Measurements from ENCODE around the gene SCAPER.

Gene SCAPER

DNA sequence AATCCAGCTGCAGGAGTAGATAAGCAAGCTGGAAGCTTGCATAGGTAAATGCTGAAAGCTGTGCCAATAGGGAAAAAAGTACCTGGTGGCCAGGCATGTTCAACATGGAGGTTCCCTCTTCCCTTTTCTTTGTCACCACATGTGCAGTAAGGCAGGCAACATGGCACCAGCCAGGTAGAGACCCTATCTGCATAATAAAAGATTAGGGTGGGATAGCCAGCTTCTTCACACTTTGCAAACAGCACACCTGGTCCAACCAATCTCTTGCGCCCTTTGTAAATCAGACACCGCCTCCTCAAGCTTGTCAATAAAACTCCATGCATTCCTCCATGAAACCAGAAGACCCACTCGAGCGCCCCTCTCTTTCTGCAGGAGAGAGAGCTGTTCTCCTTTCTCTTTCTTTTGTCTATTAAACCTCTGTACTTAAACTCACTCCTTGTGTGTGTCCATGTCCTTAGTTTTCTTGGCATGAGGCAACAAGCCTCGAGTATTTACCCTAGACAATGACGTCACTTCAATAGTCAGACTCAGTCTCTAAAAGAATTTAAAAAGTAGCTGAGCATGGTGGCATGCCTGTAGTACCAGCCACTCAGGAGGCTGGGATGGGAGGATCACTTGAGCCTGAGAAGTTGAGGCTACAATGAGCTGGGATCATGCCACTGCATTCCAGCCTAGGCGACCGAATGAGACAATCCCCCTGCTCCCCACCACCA, 256.3 kb downstream of the SCAPER start:
- no peaks in the 10 kb centered on the region for H3K27me3 ChIP-seq (ENCODE audit: control insufficient read depth in 1 of 2, insufficient read depth in 2 of 2, low read length in 2 of 2)
- no peak overlapping the region for H3K27ac ChIP-seq (ENCODE audit: low read length)
- H3K4me1 ChIP-seq (ENCODE audit: control insufficient read depth, insufficient read depth, low read length), result no peaks in the 10 kb centered on the region
- H3K9me3 ChIP-seq (ENCODE audit: control insufficient read depth in 2 of 2, low read length in 2 of 2), result no peaks in the 10 kb centered on the region
- no peak overlapping the region for H3K4me3 ChIP-seq (ENCODE audit: low read length in 2 of 2)
- H3K36me3 ChIP-seq (ENCODE audit: control insufficient read depth in 2 of 2, insufficient read depth in 2 of 2, low read length in 2 of 2), result peaks cover 0 to 4% of the 10 kb centered on the region in 2 donors
- no peak overlapping the region for H3K9ac ChIP-seq (ENCODE audit: low read length in 2 of 2)

DNA sequence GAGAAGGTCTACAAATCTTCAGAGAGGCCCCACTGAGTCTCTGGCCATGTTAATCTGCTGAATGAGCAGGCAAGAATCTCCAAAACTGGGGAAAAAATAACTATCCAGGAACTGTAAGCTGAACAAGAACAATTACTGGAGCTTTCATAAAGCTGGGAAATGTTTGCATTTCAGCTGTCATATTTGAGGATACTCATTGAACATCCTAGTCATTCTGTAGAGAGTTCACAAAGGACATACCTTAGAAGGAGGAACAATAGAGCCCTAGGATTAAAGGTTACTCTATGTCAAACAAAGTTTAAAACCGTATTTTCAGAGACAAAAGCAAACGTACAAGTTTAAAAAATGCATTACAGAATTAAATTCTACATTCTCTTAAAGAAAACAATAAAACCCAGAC, 257.5 kb downstream of the SCAPER start:
- H3K27me3 ChIP-seq (ENCODE audit: control insufficient read depth in 1 of 2, insufficient read depth in 2 of 2, low read length in 2 of 2), result no peaks in the 10 kb centered on the region
- no peaks in the 10 kb centered on the region for H3K9me3 ChIP-seq (ENCODE audit: control insufficient read depth in 2 of 2, low read length in 2 of 2)
- H3K4me1 ChIP-seq (ENCODE audit: control insufficient read depth, insufficient read depth, low read length), result no peaks in the 10 kb centered on the region
- no peak overlapping the region for H3K9ac ChIP-seq (ENCODE audit: low read length in 2 of 2)
- H3K27ac ChIP-seq (ENCODE audit: low read length), result no peak overlapping the region
- no peak overlapping the region for H3K4me3 ChIP-seq (ENCODE audit: low read length in 2 of 2)
- peaks cover 3 to 4% of the 10 kb centered on the region in 2 donors for H3K36me3 ChIP-seq (ENCODE audit: control insufficient read depth in 2 of 2, insufficient read depth in 2 of 2, low read length in 2 of 2)

DNA sequence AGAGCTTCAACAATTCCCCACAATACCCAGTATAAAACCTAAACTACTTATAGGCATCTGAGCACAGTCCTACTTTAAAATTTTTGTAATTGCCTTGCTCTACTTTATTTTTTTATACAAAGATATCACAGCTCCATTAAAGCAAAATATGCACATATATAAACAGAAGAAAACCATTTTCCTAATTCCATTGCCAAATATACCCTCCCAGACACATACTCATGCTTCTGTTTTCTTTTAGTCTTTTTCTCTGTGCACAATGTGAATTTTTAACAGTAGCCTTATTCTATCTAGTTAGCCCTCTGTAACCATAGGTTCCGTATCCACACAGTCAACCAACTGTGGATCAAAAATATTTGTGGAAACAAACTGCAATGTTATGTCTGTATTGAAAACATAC, 260.5 kb downstream of the SCAPER start:
- no peaks in the 10 kb centered on the region for H3K27me3 ChIP-seq (ENCODE audit: control insufficient read depth in 1 of 2, insufficient read depth in 2 of 2, low read length in 2 of 2)
- no peak overlapping the region for H3K4me3 ChIP-seq (ENCODE audit: low read length in 2 of 2)
- no peaks in the 10 kb centered on the region for H3K9me3 ChIP-seq (ENCODE audit: control insufficient read depth in 2 of 2, low read length in 2 of 2)
- no peak overlapping the region for H3K9ac ChIP-seq (ENCODE audit: low read length in 2 of 2)
- peaks cover 3 to 4% of the 10 kb centered on the region in 2 donors for H3K36me3 ChIP-seq (ENCODE audit: control insufficient read depth in 2 of 2, insufficient read depth in 2 of 2, low read length in 2 of 2)
- no peaks in the 10 kb centered on the region for H3K4me1 ChIP-seq (ENCODE audit: control insufficient read depth, insufficient read depth, low read length)
- no peak overlapping the region for H3K27ac ChIP-seq (ENCODE audit: low read length)

DNA sequence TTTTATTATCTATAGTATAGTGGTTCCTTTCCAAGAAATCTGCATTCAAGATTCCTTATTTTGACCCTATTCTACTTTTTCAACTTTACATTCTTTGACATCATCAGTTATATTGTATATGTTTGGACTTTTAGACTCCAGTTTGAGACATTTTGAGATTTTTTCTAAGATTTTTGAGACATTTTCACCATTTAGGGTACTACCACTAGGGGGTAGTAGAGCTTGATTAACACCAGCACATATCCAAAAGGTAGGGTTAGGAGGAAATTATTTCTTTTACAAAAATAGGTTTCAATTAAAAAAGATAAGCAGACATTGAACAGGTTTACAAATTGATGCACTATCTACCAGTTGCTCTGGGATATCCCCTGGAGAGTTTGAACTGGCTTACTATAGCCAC, 262.5 kb downstream of the SCAPER start:
- Histone ChIP-seq H3K4me1 (ENCODE audit: control insufficient read depth, insufficient read depth, low read length) (no peaks in the 10 kb centered on the region), H3K4me3 (ENCODE audit: low read length in 2 of 2) (no peak overlapping the region), H3K27me3 (ENCODE audit: control insufficient read depth in 1 of 2, insufficient read depth in 2 of 2, low read length in 2 of 2) (no peaks in the 10 kb centered on the region), H3K9me3 (ENCODE audit: control insufficient read depth in 2 of 2, low read length in 2 of 2) (no peaks in the 10 kb centered on the region), H3K9ac (ENCODE audit: low read length in 2 of 2) (no peak overlapping the region), H3K36me3 (ENCODE audit: control insufficient read depth in 2 of 2, insufficient read depth in 2 of 2, low read length in 2 of 2) (peaks cover 0 to 3% of the 10 kb centered on the region in 2 donors), H3K27ac (ENCODE audit: low read length) (no peak overlapping the region)

DNA sequence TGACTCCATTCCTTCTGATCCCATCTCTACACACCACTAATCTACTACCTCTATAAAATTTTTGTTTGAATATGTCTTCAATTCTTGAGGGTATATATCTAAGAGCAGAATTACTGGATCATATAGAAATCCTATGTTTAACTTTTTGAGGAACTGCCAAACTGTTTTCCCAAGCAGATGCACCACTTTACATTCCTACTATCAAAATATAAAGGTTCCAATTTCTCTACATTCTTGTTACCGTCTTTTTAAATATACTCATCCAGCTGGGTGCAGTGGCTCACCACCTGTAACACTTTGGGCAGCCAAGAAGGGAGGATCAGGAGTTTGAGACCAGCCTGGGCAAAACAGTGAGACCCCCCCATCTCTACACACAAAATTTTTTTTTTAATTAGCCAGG, 268.0 kb downstream of the SCAPER start:
- Histone ChIP-seq H3K4me3 (ENCODE audit: low read length in 2 of 2) (no peak overlapping the region), H3K9ac (ENCODE audit: low read length in 2 of 2) (no peak overlapping the region), H3K27ac (ENCODE audit: low read length) (no peak overlapping the region), H3K36me3 (ENCODE audit: control insufficient read depth in 2 of 2, insufficient read depth in 2 of 2, low read length in 2 of 2) (no peaks in the 10 kb centered on the region), H3K27me3 (ENCODE audit: control insufficient read depth in 1 of 2, insufficient read depth in 2 of 2, low read length in 2 of 2) (no peaks in the 10 kb centered on the region), H3K4me1 (ENCODE audit: control insufficient read depth, insufficient read depth, low read length) (no peaks in the 10 kb centered on the region), H3K9me3 (ENCODE audit: control insufficient read depth in 2 of 2, low read length in 2 of 2) (peaks cover 0 to 3% of the 10 kb centered on the region in 2 donors)

DNA sequence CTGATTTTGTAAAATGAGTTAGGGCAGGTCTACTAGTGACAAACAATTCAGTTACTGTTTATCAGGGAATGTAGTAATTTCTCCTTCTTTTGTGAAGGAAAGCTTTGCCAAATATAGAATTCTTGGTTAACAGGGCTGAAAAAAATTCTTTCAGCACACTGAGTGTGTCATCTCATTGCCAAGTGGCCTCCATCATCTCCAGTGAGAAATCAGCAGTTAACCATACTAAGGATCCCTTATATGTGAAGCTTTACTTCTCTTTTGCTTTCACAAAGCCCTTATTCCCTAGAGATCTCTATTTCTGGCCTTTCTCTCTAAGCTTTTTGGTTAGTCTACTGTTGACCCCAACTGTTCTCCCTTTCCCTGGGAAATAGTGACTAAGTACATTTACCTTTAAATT, 269.1 kb downstream of the SCAPER start:
- Histone ChIP-seq H3K4me3 (ENCODE audit: low read length in 2 of 2) (no peak overlapping the region), H3K4me1 (ENCODE audit: control insufficient read depth, insufficient read depth, low read length) (no peaks in the 10 kb centered on the region), H3K36me3 (ENCODE audit: control insufficient read depth in 2 of 2, insufficient read depth in 2 of 2, low read length in 2 of 2) (no peaks in the 10 kb centered on the region)

DNA sequence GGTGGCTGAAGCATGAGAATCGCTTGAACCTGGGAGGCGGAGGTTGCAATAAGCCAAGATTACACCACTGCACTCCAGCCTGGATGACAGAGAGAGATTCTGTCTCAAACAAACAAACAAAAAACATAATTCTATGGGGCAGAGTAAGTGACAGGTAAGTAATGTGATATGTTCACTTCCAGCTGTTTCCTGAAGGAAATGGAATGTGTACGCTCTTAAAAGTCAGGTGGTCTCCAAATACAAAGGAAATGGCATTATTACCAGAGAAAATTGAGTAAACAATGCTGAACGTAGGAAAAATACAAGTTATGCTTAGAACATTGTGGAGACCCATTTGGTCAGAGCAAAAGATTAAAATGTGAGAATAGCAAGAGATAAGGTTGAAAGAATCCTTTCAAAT, 278.5 kb downstream of the SCAPER start:
- H3K27me3 ChIP-seq (ENCODE audit: control insufficient read depth in 1 of 2, insufficient read depth in 2 of 2, low read length in 2 of 2), result no peaks in the 10 kb centered on the region

More for the DNA sequence above, 269.1 kb downstream of the SCAPER start:
- no peak overlapping the region for H3K27ac ChIP-seq (ENCODE audit: low read length)
- peaks cover 0 to 3% of the 10 kb centered on the region in 2 donors for H3K9me3 ChIP-seq (ENCODE audit: control insufficient read depth in 2 of 2, low read length in 2 of 2)
- H3K9ac ChIP-seq (ENCODE audit: low read length in 2 of 2), result no peak overlapping the region
- H3K27me3 ChIP-seq (ENCODE audit: control insufficient read depth in 1 of 2, insufficient read depth in 2 of 2, low read length in 2 of 2), result no peaks in the 10 kb centered on the region

DNA sequence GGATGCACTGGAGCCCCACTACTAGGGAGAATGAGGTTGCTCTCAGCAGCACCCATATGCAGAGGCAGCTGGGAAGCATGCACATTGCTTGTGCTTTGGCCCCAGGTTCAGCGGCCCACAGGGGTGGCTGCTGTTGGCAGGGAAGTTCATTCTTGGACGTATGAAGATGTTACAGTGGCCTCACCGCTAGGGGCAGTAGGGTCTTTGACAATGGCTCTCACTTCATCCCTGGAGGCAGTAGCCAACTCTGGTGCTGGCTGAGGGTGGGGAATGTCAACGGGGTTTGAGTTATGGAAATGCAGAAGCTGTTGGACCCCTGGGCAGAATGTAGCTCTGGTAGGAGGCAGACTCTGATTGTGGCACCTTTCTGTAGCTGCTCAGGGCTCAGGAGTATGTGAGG, 279.9 kb downstream of the SCAPER start:
- Histone ChIP-seq H3K9me3 (ENCODE audit: control insufficient read depth in 2 of 2, low read length in 2 of 2) (peaks cover 0 to 3% of the 10 kb centered on the region in 2 donors), H3K27ac (ENCODE audit: low read length) (no peak overlapping the region), H3K27me3 (ENCODE audit: control insufficient read depth in 1 of 2, insufficient read depth in 2 of 2, low read length in 2 of 2) (no peaks in the 10 kb centered on the region), H3K36me3 (ENCODE audit: control insufficient read depth in 2 of 2, insufficient read depth in 2 of 2, low read length in 2 of 2) (peaks cover 0 to 4% of the 10 kb centered on the region in 2 donors), H3K4me1 (ENCODE audit: control insufficient read depth, insufficient read depth, low read length) (no peaks in the 10 kb centered on the region), H3K4me3 (ENCODE audit: low read length in 2 of 2) (no peak overlapping the region), H3K9ac (ENCODE audit: low read length in 2 of 2) (no peak overlapping the region)

More for the DNA sequence above, 278.5 kb downstream of the SCAPER start:
- H3K27ac ChIP-seq (ENCODE audit: low read length), result no peak overlapping the region
- H3K4me3 ChIP-seq (ENCODE audit: low read length in 2 of 2), result no peak overlapping the region
- peaks cover 0 to 2% of the 10 kb centered on the region in 2 donors for H3K36me3 ChIP-seq (ENCODE audit: control insufficient read depth in 2 of 2, insufficient read depth in 2 of 2, low read length in 2 of 2)
- no peaks in the 10 kb centered on the region for H3K4me1 ChIP-seq (ENCODE audit: control insufficient read depth, insufficient read depth, low read length)
- peaks cover 0 to 3% of the 10 kb centered on the region in 2 donors for H3K9me3 ChIP-seq (ENCODE audit: control insufficient read depth in 2 of 2, low read length in 2 of 2)
- H3K9ac ChIP-seq (ENCODE audit: low read length in 2 of 2), result no peak overlapping the region

DNA sequence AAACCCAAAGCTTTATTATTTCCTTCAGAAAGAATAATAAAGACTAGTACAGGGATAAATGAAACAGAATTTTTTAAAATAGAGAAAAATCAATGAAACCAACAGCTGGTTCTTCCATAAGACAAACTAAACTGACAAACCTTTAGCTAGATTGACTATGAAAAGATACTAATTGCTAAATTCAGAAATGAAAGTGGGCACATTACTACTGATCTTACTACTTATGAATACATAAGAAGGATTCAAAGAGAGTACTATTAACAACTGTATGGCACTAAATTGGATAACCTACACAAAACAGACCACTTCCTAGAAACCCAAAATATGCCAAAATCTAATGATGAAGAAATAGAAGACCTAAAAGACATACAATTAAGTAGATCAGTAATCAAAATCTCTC, 290.4 kb downstream of the SCAPER start:
- Histone ChIP-seq H3K4me1 (ENCODE audit: control insufficient read depth, insufficient read depth, low read length) (no peaks in the 10 kb centered on the region), H3K9ac (ENCODE audit: low read length in 2 of 2) (no peak overlapping the region), H3K36me3 (ENCODE audit: control insufficient read depth in 2 of 2, insufficient read depth in 2 of 2, low read length in 2 of 2) (peaks cover 0 to 2% of the 10 kb centered on the region in 2 donors), H3K27ac (ENCODE audit: low read length) (no peak overlapping the region), H3K9me3 (ENCODE audit: control insufficient read depth in 2 of 2, low read length in 2 of 2) (peaks cover 0 to 11% of the 10 kb centered on the region in 2 donors), H3K27me3 (ENCODE audit: control insufficient read depth in 1 of 2, insufficient read depth in 2 of 2, low read length in 2 of 2) (no peaks in the 10 kb centered on the region), H3K4me3 (ENCODE audit: low read length in 2 of 2) (no peak overlapping the region)

DNA sequence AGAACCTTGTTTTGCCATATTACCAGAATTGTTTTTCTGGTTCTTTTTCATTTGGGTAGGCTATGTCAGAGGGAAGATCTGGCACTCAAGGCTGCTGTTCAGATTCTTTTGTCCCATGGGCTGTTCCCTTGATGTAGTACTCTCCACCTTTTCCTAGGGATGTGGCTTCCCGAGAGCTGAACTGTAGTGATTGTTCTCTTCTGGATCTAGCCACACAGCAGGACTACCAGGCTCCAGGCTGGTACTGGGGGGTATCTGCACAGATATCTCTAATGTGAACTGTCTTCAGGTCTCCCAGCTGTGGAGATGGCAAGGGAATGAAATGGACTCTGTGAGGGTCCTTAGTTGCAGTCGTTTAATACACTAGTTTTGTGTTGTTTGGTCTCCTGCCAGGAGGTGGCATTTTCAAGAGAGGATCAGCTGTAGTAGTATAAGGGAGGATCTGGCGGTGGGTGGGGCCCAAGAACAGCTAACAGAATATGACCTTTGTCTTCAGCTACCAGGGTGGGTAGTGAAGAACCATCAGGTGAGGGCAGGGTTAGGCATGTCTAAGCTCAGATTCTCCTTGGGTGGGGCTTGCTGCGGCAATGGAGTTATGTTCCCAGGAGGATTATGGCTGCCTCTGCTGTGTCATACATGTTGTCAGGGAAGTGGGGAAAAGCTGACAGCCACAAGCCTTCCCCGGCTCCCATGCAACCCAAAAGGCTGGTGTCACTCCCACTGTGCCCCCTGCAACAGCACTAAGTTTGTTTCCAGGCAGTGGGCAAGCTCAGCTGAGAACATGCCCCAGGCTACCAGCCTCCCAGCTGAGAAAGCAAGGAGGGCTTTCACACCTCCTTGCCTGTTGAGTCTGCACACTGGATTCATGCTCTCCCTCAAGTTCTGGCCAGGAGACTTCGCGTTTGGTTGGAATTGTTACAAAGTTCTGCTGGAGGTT, 316.1 kb downstream of the SCAPER start:
- H3K9ac ChIP-seq (ENCODE audit: low read length in 2 of 2), result no peak overlapping the region
- no peak overlapping the region for H3K4me3 ChIP-seq (ENCODE audit: low read length in 2 of 2)

DNA sequence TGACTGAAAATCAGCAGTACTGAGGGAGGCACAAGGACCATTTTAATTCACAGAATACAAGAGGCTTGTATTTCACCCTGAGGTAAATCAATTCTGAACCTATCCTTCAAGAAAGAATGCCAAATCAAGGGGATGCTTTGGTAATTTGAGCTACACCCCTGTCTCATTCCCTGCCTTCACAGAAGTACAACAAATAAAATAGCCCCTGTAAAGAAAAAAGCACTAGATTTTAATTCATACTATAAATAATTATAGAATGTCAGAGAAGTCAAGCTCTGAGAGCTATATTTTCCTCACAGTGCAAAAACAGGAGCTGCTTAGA, 319.6 kb downstream of the SCAPER start:
- no peaks in the 10 kb centered on the region for H3K4me1 ChIP-seq (ENCODE audit: control insufficient read depth, insufficient read depth, low read length)
- no peaks in the 10 kb centered on the region for H3K27me3 ChIP-seq (ENCODE audit: control insufficient read depth in 1 of 2, insufficient read depth in 2 of 2, low read length in 2 of 2)
- H3K27ac ChIP-seq (ENCODE audit: low read length), result no peak overlapping the region
- no peak overlapping the region for H3K4me3 ChIP-seq (ENCODE audit: low read length in 2 of 2)
- H3K9me3 ChIP-seq (ENCODE audit: control insufficient read depth in 2 of 2, low read length in 2 of 2), result peaks cover 0 to 8% of the 10 kb centered on the region in 2 donors
- peaks cover 0 to 2% of the 10 kb centered on the region in 2 donors for H3K36me3 ChIP-seq (ENCODE audit: control insufficient read depth in 2 of 2, insufficient read depth in 2 of 2, low read length in 2 of 2)
- no peak overlapping the region for H3K9ac ChIP-seq (ENCODE audit: low read length in 2 of 2)

More for the DNA sequence above, 316.1 kb downstream of the SCAPER start:
- Histone ChIP-seq H3K27ac (ENCODE audit: low read length) (no peak overlapping the region), H3K27me3 (ENCODE audit: control insufficient read depth in 1 of 2, insufficient read depth in 2 of 2, low read length in 2 of 2) (no peaks in the 10 kb centered on the region), H3K4me1 (ENCODE audit: control insufficient read depth, insufficient read depth, low read length) (no peaks in the 10 kb centered on the region), H3K36me3 (ENCODE audit: control insufficient read depth in 2 of 2, insufficient read depth in 2 of 2, low read length in 2 of 2) (peaks cover 0 to 2% of the 10 kb centered on the region in 2 donors), H3K9me3 (ENCODE audit: control insufficient read depth in 2 of 2, low read length in 2 of 2) (no peaks in the 10 kb centered on the region)

Measured in stomach smooth muscle (tissue), 2 donors.